Activated CD4-positive, alpha-beta memory T cell treated with anti-CD3 and anti-CD28 coated beads for 36 hours (primary cell): ENCODE data around the gene BMF. TPM values are rescaled to one million over a fixed set of nuclear protein-coding genes. Genes with fewer than 3 reads are reported as not detected.

ENCODE experiments used
- CTCF ChIA-PET: fragments of 350-600 bp; sonication (Branson Sonifier 250); formaldehyde crosslinking; loops from one replicate; lab custom pipeline; 2021; ENCODE audit warnings: antibody characterized with exemption, inconsistent platforms; lab: Charles Lee
- POLR2A ChIA-PET: fragments of 350-600 bp; sonication (Branson Sonifier 250); formaldehyde crosslinking; loops from one replicate; lab custom pipeline; 2021; ENCODE audit warnings: antibody characterized with exemption; lab: Charles Lee
- DNase-seq: peaks from one replicate; pipeline ENCODE4 v3.0.0-alpha.2; 2020
- H3K27ac Mint-ChIP-seq: one replicate; pipeline ENCODE4 v1.8.0; 2021; ENCODE audit warnings: mixed read lengths
- H3K27me3 Mint-ChIP-seq: one replicate; pipeline ENCODE4 v1.8.0; 2021; ENCODE audit warnings: mixed read lengths
- H3K36me3 Mint-ChIP-seq: one replicate; pipeline ENCODE4 v1.8.0; 2021; ENCODE audit warnings: mixed read lengths
- H3K4me1 Mint-ChIP-seq: one replicate; pipeline ENCODE4 v1.8.0; 2021; ENCODE audit warnings: low read depth, mixed read lengths
- H3K4me3 Mint-ChIP-seq: one replicate; pipeline ENCODE4 v1.8.0; 2021; ENCODE audit warnings: mild to moderate bottlenecking, mixed read lengths
- H3K9me3 Mint-ChIP-seq: one replicate; pipeline ENCODE4 v1.8.0; 2021; ENCODE audit warnings: mixed read lengths
- intact Hi-C: fragments of 100-400 bp; cut with micrococcal nuclease; formaldehyde crosslinking; loops from one replicate; pipeline ENCODE4 v1.15.1; 2023
- total RNA-seq, 2 experiments: library from RNA; stranded (reverse); gene quantifications; one replicate each; pipeline ENCODE4 v1.2.3, GENCODE V29; 2021

Gene BMF
- total RNA-seq, 2 experiments from 2014 or later = 6.9 to 7.3 TPM

DNA sequence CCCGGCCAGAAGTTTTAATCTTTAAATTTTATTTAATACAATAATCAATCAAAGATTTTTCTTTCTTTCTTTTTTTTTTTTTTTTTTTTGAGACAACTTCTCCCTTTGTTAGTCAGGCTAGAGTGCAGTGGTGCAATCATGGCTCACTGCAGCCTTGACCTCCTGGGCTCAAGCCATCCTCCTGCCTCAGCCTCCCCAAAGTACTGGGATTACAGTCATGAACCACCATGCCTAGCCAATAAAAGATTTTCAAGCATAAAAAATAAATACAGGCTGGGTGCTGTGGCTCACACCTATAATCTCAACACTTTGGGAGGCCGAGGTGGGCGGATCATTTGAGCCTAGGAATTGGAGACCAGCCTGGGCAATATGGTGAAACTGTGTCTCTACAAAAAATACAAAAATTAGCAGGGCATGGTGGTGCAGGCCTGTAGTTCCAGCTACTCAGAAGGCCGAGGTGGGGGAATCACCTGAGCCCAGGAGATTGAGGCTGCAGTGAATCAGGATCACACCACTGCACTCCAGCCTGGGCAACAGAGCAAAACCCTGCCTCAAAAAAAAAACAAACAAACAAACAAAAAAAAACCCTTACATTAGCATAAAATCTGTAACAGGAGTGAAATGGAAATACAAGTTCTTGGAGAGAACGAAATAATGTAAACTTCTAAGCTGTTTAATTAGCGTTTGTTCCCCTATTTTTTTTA, 40.6 kb downstream of the BMF start:
- ChIA-PET POLR2A (interaction anchor here (1.8 kb wide), 1 partner anchor 20 kb away, joined by 3 read pairs; no protein-coding TSS in a partner anchor), CTCF (interaction anchor here (1.0 to 2.9 kb wide), 2 partner anchors 36 to 206 kb away, joined by 3 to 12 read pairs; no protein-coding TSS in a partner anchor)
- Mint-ChIP-seq H3K9me3 (no peaks in the 10 kb centered on the region), H3K27ac (no peak overlapping the region), H3K27me3 (peaks cover 3% of the 10 kb centered on the region), H3K4me1 (peaks cover 17% of the 10 kb centered on the region), H3K36me3 (no peaks in the 10 kb centered on the region), H3K4me3 (no peak overlapping the region)
- DNase-seq = no peak
- intact Hi-C loops = no loop called here

GRCh38 chr15:40066589-40066988, 42.1 kb downstream of the BMF start:
- Mint-ChIP-seq H3K27ac (no peak overlapping the region), H3K27me3 (no peaks in the 10 kb centered on the region), H3K4me3 (no peak overlapping the region), H3K4me1 (peaks cover 17% of the 10 kb centered on the region), H3K36me3 (no peaks in the 10 kb centered on the region), H3K9me3 (no peaks in the 10 kb centered on the region)
- ChIA-PET POLR2A (interaction anchor here (0.6 to 1.8 kb wide), 2 partner anchors 8 to 19 kb away, joined by 3 read pairs; no protein-coding TSS in a partner anchor), CTCF (interaction anchor here (1.0 to 2.9 kb wide), 4 partner anchors 36 to 207 kb away, joined by 3 to 12 read pairs (median 4); no protein-coding TSS in a partner anchor)
- no peak for DNase-seq
- intact Hi-C loops = no loop called here

GRCh38 chr15:40065166-40065565, 43.5 kb downstream of the BMF start:
- DNase-seq = no peak
- Mint-ChIP-seq H3K9me3 (no peaks in the 10 kb centered on the region), H3K4me3 (no peak overlapping the region), H3K4me1 (peaks cover 17% of the 10 kb centered on the region), H3K27me3 (no peaks in the 10 kb centered on the region), H3K27ac (no peak overlapping the region), H3K36me3 (no peaks in the 10 kb centered on the region)
- ChIA-PET CTCF (interaction anchor here (2.9 kb wide), 1 partner anchor 39 kb away, joined by 12 read pairs; no protein-coding TSS in a partner anchor), POLR2A (interaction anchor here (1.1 kb wide), 1 partner anchor 19 kb away, joined by 3 read pairs; no protein-coding TSS in a partner anchor)
- intact Hi-C loops = no loop called here

- ChIA-PET POLR2A (interaction anchor here (1.0 to 1.1 kb wide), 2 partner anchors 18 to 43 kb away, joined by 3 read pairs; no protein-coding TSS in a partner anchor), CTCF (interaction anchor here (0.7 to 3.3 kb wide), 3 partner anchors 19 to 43 kb away, joined by 3 to 12 read pairs (median 5); no protein-coding TSS in a partner anchor)
These were observed 44.3 kb downstream of the BMF start for GRCh38 chr15:40064231-40064894.

GRCh38 chr15:40063563-40064011, 45.1 kb downstream of the BMF start:
- Mint-ChIP-seq H3K27me3 (no peaks in the 10 kb centered on the region), H3K36me3 (no peaks in the 10 kb centered on the region), H3K4me1 (peaks cover 20% of the 10 kb centered on the region), H3K4me3 (no peak overlapping the region), H3K9me3 (no peaks in the 10 kb centered on the region), H3K27ac (no peak overlapping the region)
- CTCF ChIA-PET = interaction anchor here (0.7 to 3.3 kb wide), 3 partner anchors 10 to 42 kb away, joined by 3 to 12 read pairs (median 5); no protein-coding TSS in a partner anchor
- intact Hi-C loops = loop anchor here (1.0 kb wide), 1 partner anchor 16 kb away; no protein-coding TSS in a partner anchor
- DNase-seq = no peak
- POLR2A ChIA-PET = interaction anchor here (0.9 kb wide), 1 partner anchor 14 kb away, joined by 3 read pairs; no protein-coding TSS in a partner anchor

More at GRCh38 chr15:40064231-40064894, 44.3 kb downstream of the BMF start:
- intact Hi-C loops = loop anchor here (1.0 kb wide), 1 partner anchor 17 kb away; no protein-coding TSS in a partner anchor
- H3K4me1 Mint-ChIP-seq = peaks cover 17% of the 10 kb centered on the region
- peak overlapping the region; percentile 19 for H3K27ac Mint-ChIP-seq
- H3K4me3 Mint-ChIP-seq = no peak overlapping the region
- H3K27me3 Mint-ChIP-seq = no peaks in the 10 kb centered on the region
- no peaks in the 10 kb centered on the region for H3K9me3 Mint-ChIP-seq
- H3K36me3 Mint-ChIP-seq = no peaks in the 10 kb centered on the region
- no peak for DNase-seq

- Mint-ChIP-seq H3K4me1 (peaks cover 26% of the 10 kb centered on the region), H3K4me3 (no peak overlapping the region), H3K36me3 (no peaks in the 10 kb centered on the region), H3K27ac (no peak overlapping the region), H3K27me3 (no peaks in the 10 kb centered on the region), H3K9me3 (no peaks in the 10 kb centered on the region)
- ChIA-PET CTCF (interaction anchor here (1.0 to 3.3 kb wide), 3 partner anchors 9 to 44 kb away, joined by 3 to 12 read pairs (median 3); no protein-coding TSS in a partner anchor), POLR2A (interaction anchor here (0.9 kb wide), 1 partner anchor 14 kb away, joined by 3 read pairs; no protein-coding TSS in a partner anchor)
- intact Hi-C loops = no loop called here
- no peak for DNase-seq
These were observed 45.7 kb downstream of the BMF start for GRCh38 chr15:40062816-40063562.

DNA sequence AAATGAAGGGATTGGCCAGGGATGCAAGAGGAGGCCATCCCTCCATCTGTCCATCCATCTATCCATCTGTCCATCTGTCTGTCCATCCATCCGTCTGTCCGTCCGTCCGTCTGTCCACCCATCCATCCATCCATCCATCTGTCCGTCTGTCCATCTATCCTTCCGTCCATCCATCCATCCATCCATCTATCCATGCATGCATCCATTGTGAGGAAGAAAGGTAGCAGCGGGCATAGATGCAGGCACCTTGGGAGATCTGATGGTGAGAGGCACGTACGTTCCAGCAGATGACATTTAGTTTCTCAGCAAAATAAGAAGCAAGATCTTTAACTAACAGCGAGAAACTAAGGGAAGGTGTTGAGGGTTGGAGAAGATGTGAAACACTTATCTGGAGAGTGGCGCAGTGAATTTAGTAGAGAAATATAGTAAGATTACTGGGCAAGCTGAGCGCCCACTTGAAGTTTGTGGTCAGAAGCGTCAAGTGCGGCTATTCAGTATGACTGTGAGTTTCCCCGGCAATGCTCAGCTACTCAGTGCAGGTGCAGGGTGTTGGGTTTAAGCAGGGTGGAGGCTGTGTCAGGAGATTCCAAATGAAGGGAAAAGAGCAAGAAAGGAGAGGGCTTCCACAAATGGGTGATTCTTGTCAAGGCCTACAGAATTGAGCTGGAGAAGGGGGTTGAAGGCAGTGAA, 47.3 kb downstream of the BMF start:
- ChIA-PET CTCF (interaction anchor here (3.3 kb wide), 1 partner anchor 44 kb away, joined by 12 read pairs; no protein-coding TSS in a partner anchor), POLR2A (interaction anchor here (1.1 kb wide), 1 partner anchor 14 kb away, joined by 3 read pairs; no protein-coding TSS in a partner anchor)
- no peak overlapping the region for H3K27ac Mint-ChIP-seq
- H3K4me3 Mint-ChIP-seq = no peak overlapping the region
- H3K36me3 Mint-ChIP-seq = no peaks in the 10 kb centered on the region
- H3K9me3 Mint-ChIP-seq = no peaks in the 10 kb centered on the region
- H3K4me1 Mint-ChIP-seq = peaks cover 28% of the 10 kb centered on the region
- peak; percentile 73 for DNase-seq
- no peaks in the 10 kb centered on the region for H3K27me3 Mint-ChIP-seq
- intact Hi-C loops = no loop called here

GRCh38 chr15:40060236-40060961, 48.3 kb downstream of the BMF start:
- no peak for DNase-seq
- Mint-ChIP-seq H3K4me1 (peaks cover 31% of the 10 kb centered on the region), H3K36me3 (no peaks in the 10 kb centered on the region), H3K27me3 (no peaks in the 10 kb centered on the region), H3K4me3 (no peak overlapping the region), H3K9me3 (no peaks in the 10 kb centered on the region), H3K27ac (no peak overlapping the region)
- intact Hi-C loops = no loop called here
- POLR2A ChIA-PET = no interaction called here
- CTCF ChIA-PET = interaction anchor here (0.6 to 1.7 kb wide), 2 partner anchors 44 to 214 kb away, joined by 3 to 4 read pairs; no protein-coding TSS in a partner anchor

DNA sequence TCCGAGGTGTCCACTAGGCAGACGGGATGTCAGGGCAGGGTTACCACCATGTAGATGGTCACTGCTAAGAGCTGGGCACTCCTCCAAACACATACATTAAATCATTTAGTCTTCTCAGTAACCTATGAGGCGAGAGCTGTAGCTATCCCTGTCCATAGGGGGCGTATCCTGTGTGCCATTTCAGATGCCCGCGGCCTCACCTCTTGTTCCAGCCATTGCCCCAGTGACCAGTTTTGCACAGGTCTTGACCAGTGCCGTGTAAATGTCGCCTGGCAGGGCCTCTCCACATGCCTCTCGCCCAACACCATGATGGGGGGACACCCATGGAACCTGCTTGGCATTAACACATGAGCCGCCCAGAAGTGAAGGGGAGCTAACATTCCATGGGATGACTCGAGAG, 48.9 kb downstream of the BMF start:
- H3K36me3 Mint-ChIP-seq = no peaks in the 10 kb centered on the region
- POLR2A ChIA-PET = no interaction called here
- intact Hi-C loops = no loop called here
- no peak overlapping the region for H3K27ac Mint-ChIP-seq
- no peaks in the 10 kb centered on the region for H3K9me3 Mint-ChIP-seq
- CTCF ChIA-PET = interaction anchor here (0.6 to 1.7 kb wide), 4 partner anchors 11 to 215 kb away, joined by 3 to 4 read pairs (median 3); no protein-coding TSS in a partner anchor
- H3K27me3 Mint-ChIP-seq = no peaks in the 10 kb centered on the region
- no peak for DNase-seq
- peaks cover 34% of the 10 kb centered on the region for H3K4me1 Mint-ChIP-seq
- no peak overlapping the region for H3K4me3 Mint-ChIP-seq

GRCh38 chr15:40058476-40059140, 50.1 kb downstream of the BMF start:
- peak; percentile 42 for DNase-seq

More at GRCh38 chr15:40058476-40059140, 50.1 kb downstream of the BMF start:
- peaks cover 1% of the 10 kb centered on the region for H3K36me3 Mint-ChIP-seq
- H3K9me3 Mint-ChIP-seq = no peaks in the 10 kb centered on the region
- H3K4me1 Mint-ChIP-seq = peaks cover 31% of the 10 kb centered on the region
- H3K27ac Mint-ChIP-seq = no peak overlapping the region
- H3K4me3 Mint-ChIP-seq = no peak overlapping the region
- no peaks in the 10 kb centered on the region for H3K27me3 Mint-ChIP-seq
- intact Hi-C loops = no loop called here
- ChIA-PET CTCF (interaction anchor here (0.6 to 1.7 kb wide), 5 partner anchors 10 to 279 kb away, joined by 3 to 4 read pairs (median 3); partner anchors contain the start of gene SRP14), POLR2A (interaction anchor here (0.6 to 1.1 kb wide), 2 partner anchors 8 to 40 kb away, joined by 3 read pairs; no protein-coding TSS in a partner anchor)
